T-helper 1 cell (primary cell): ENCODE measurements around the gene COX8A.
A peak's percentile ranks its signal among the peaks of the same experiment; 100 is the strongest.
"Not testable (repeated sequence)": the region's sequence is repeated elsewhere in the genome, so short reads cannot be mapped to it uniquely, and the experiment has no call there.

Source experiments
- DNase-seq, 5 donors: peaks; one replicate each; pipeline ENCODE4 v3.0.0-alpha.2; 2012 to 2020

The COX8A gene

GRCh38 chr11:63970902-63971301, 3.5 kb upstream of the COX8A start:
- no peak for DNase-seq

- DNase-seq: not testable (repeated sequence)
Observed at GRCh38 chr11:63973912-63974258, 535 bp upstream of the COX8A start.

DNA sequence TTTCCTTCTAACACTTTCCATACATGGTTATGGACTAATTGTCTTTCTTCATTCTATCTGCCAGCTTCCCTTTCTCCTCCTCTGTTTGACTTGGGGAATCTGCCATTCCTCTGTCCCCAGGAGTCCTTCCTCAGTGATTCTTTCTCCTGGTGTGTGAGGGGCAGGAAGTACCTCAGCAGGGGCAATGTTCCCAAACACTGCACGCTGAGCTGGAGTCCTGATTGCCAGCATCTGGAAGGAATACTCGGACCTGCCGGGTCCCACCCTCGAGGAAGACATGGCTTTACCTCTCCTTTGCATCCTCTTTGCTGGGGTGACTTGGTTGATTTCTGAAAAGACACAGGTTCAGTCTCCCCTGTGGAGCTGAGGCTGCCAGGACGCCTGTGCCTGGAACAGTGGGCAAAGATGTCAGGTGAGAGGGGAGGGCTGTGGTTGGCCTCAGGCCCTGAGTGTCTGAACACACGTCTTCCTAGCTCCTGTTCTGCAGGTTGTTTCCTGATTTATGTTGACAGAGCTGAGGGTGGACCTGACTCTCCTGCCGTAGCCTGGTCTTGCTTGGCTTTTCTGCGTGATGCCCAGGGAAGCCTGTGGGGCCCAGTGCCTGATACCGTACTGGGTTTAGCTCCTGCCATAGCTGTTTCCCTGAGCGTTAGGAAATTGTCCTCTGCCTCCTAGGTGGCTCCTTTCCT, 4.3 kb downstream of the COX8A start:
- no peak for DNase-seq

DNA sequence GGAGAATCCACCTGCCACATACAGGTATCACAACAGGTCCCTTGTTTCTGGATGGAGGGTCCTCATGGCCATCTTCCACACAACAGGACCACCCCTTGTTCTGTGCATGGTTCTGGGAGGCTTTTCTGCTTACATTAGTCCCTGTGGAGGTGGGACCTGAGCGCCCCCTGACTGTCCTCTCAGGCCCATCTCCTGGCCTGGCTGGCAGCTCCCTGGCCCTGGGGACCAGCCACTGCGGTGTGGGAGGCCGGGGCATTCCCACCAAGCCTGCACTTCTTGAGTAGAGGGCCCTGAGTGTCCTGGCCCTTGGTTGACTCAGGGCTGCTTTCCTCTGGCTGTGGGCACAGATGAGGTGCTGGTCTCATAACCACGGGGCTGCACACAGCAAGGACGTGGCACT, 5.0 kb downstream of the COX8A start:
- no peak for DNase-seq

DNA sequence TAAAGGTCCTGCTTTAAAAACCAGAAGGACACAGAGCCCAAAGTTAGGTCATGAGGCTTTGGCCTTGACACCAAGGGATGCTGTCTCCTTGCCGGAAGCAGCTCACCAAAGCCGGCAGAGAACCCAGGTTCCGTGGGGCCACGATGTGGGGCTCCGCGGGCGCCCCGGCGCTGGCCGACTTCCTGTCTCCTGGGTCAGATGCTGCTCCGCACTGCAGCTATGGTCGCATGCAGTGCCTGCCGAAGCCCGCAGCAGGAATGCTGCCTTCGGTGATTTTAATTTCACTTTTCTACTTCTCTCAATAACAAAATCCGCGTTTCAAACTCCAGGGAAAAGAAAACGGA, 11.4 kb downstream of the COX8A start:
- peak in 4 of 5 donors; percentile 52 to 82 (median 62) for DNase-seq

GRCh38 chr11:63986156-63986931, 11.9 kb downstream of the COX8A start, which contains the start of gene OTUB1:
OTUB1 (plus strand) TSS chr11:63986438; CDS start chr11:63986457, 19 bp downstream.
- DNase-seq: peak; percentile 77 to 91 (median 81)

- no peak for DNase-seq
Observed at GRCh38 chr11:63986932-63987513, 12.6 kb downstream of the COX8A start.

DNA sequence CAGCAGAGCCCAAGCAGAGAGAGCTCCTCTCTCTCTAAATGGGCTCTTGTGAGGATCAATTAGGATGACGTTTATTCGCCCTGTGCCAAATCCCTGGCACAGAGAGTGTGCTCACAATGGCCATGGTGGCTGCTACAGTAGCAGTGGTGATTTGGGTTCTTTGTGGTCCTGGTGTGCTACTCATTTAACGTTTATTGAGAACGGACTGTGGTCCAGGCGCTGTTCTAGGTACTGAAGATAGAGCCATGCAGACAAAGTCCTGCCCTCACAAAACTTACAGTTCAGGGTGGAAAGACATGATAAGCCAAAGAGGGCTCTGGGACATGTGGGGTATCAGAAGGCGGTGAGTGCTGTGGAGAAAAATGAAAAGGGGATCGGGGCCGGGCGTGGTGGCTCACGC, 17.1 kb downstream of the COX8A start:
- DNase-seq: no peak

GRCh38 chr11:63993100-63993499, 18.7 kb downstream of the COX8A start:
- DNase-seq: no peak

GRCh38 chr11:63993993-63994392, 19.6 kb downstream of the COX8A start:
- no peak for DNase-seq

- no peak for DNase-seq
Observed at GRCh38 chr11:63996512-63996911, 22.1 kb downstream of the COX8A start.

GRCh38 chr11:63997104-63997700, 22.8 kb downstream of the COX8A start:
- DNase-seq: no peak

GRCh38 chr11:63997801-63998337, 23.4 kb downstream of the COX8A start:
- DNase-seq: no peak

- DNase-seq: no peak
Observed at GRCh38 chr11:63998558-63999348, 24.3 kb downstream of the COX8A start.

GRCh38 chr11:63999349-64000025, 25.1 kb downstream of the COX8A start:
- DNase-seq: peak; percentile 36 to 57 (median 50)

DNA sequence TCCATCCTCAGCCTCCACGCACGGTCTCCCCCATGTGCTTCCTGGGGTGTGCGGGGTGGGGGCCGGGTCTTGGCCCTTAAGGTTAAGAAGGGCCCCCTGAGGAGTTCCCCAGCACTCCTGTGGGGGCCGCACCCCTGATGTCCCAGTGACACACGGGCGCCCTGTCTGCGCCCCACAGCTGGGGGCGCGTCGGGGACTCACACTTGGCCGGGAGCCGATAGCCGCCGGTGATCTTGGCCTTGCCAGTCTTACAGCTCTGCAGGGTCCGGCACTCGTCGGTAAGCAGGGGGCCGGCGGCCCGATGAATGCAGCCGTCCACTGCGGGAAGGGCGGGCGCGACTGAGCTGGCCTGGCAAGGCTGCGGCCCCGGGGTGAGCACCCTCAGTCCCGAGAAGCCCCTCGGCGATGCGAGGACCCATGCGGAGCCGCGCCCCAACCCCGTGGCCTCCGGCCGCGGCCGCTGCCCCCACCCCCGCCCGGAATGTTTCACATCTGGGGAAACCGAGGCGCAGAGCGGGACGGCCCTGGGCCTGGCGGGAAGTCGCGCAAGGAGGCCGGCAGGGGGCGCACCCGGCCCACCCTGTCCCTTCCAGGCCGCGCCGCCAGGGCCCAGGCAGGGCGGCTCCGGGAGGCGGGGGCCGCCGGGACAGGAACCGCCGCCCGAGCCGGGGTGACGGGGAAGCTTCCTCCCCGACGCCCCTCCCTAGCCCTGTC, 25.8 kb downstream of the COX8A start:
- DNase-seq: peak; percentile 60 to 78 (median 68)

- DNase-seq: no peak
Observed at GRCh38 chr11:64000740-64001483, 26.5 kb downstream of the COX8A start.

- no peak for DNase-seq
Observed at GRCh38 chr11:64001484-64002420, 27.3 kb downstream of the COX8A start.
